ENCODE data around the gene NTN3.
"Not testable (repeated sequence)": the region's sequence is repeated elsewhere in the genome, so short reads cannot be mapped to it uniquely, and the experiment has no call there.

Gene NTN3

GRCh38 chr16:2438121-2438520, 33.0 kb upstream of the NTN3 start:
- no peak for DNase-seq (ENCODE audit: low spot score)
- no peak overlapping the region for H3K27ac ChIP-seq
- POLR2A ChIA-PET (ENCODE audit: low non-redundant PET) = no interaction called here
- TF ChIP-seq CTCF (conservative IDR thresholded peaks at IDR 0.05; ENCODE audit: low read depth) = no peak
- CTCF ChIA-PET = no interaction called here

DNA sequence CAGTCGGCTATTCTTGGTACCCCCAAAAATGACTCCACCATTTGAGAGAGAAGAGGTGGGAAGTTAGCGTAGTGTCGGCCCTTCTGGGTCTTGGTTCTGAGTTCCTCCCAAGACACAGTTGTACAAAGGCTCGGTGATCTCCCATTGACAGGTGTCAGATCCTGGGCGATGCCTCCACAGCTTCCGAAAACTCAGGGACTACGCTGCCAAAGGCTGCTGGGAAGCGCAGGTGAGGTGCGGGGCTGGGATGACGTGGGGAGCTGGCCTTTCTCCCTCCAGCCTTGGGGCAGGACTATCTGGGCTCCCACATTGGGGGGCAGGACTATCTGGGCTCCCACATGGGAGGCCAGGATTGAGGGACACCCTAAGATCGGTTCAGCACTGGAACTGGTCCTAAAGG, 31.5 kb upstream of the NTN3 start:
- CTCF ChIA-PET = interaction anchor here (0.6 to 1.5 kb wide), 5 partner anchors 9 to 99 kb away, joined by 3 to 6 read pairs (median 4); partner anchors contain the start of gene ABCA3
- H3K27ac ChIP-seq = peak overlapping the region; percentile 12
- no peak for DNase-seq (ENCODE audit: low spot score)
- TF ChIP-seq CTCF (conservative IDR thresholded peaks at IDR 0.05; ENCODE audit: low read depth) = no peak
- POLR2A ChIA-PET (ENCODE audit: low non-redundant PET) = no interaction called here

- CTCF ChIA-PET = interaction anchor here (0.7 to 1.5 kb wide), 2 partner anchors 11 to 226 kb away, joined by 5 to 6 read pairs; no protein-coding TSS in a partner anchor
Observed at GRCh38 chr16:2441143-2441804, 29.8 kb upstream of the NTN3 start.

GRCh38 chr16:2443555-2443954, 27.5 kb upstream of the NTN3 start:
- CTCF ChIA-PET = interaction anchor here (0.6 kb wide), 1 partner anchor 103 kb away, joined by 3 read pairs; the partner anchor contains the start of gene ABCA3
- no peak for TF ChIP-seq CTCF (conservative IDR thresholded peaks at IDR 0.05; ENCODE audit: low read depth)
- POLR2A ChIA-PET (ENCODE audit: low non-redundant PET) = no interaction called here
- no peak for DNase-seq (ENCODE audit: low spot score)
- no peak overlapping the region for H3K27ac ChIP-seq

More at GRCh38 chr16:2441143-2441804, 29.8 kb upstream of the NTN3 start:
- DNase-seq (ENCODE audit: low spot score); POLR2A ChIA-PET (ENCODE audit: low non-redundant PET): not testable (repeated sequence)
- peak overlapping the region; percentile 18; the same call in 1 of the 2 replicates for H3K27ac ChIP-seq

DNA sequence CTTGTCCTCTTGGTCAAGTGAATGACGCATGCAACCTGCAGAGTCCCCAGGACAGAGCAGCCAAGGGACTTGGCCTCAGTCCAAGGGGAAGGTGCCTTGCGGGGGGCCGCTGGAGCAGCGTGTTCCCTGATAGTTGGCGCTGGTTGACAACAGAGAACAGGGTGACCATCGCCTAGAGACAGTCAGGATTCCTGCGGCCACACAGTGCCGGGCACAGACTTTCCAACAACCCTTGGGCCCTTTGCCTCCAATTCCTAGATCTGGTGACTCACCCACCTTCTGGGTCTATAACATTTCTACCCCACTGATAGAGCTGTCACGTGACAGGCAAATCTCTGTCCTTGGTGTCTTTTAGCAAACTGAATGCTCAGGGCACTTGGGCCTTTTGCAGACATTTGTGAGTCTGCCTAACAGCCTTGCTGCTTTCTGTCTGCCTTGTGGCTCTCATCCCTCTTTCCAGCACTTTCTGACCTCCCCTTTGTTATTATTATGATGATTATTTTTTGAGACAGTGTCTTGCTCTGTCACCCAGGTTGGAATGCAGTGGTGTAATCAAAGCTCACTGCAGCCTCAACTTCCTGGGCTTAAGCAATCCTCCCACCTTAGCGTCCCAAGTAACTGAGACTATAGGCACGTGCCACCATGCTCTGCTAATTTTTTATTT, 23.0 kb upstream of the NTN3 start:
- peak overlapping the region; percentile 23 for H3K27ac ChIP-seq
- TF ChIP-seq CTCF (conservative IDR thresholded peaks at IDR 0.05; ENCODE audit: low read depth) = no peak
- no peak for DNase-seq (ENCODE audit: low spot score)
- ChIA-PET POLR2A (ENCODE audit: low non-redundant PET) (interaction anchor here (0.6 kb wide), 1 partner anchor 573 kb away, joined by 3 read pairs; no protein-coding TSS in a partner anchor), CTCF (no interaction called here)

- H3K27ac ChIP-seq = no peak overlapping the region; the same call in 1 of the 2 replicates
- POLR2A ChIA-PET (ENCODE audit: low non-redundant PET) = no interaction called here
- no peak for DNase-seq (ENCODE audit: low spot score)
- CTCF ChIA-PET = interaction anchor here (0.6 kb wide), 1 partner anchor 271 kb away, joined by 5 read pairs; no protein-coding TSS in a partner anchor
- TF ChIP-seq CTCF (conservative IDR thresholded peaks at IDR 0.05; ENCODE audit: low read depth) = no peak
Observed at GRCh38 chr16:2449118-2449517, 22.0 kb upstream of the NTN3 start.

GRCh38 chr16:2450535-2450934, 20.6 kb upstream of the NTN3 start:
- ChIA-PET CTCF (interaction anchor here (0.5 kb wide), 1 partner anchor 134 kb away, joined by 3 read pairs; no protein-coding TSS in a partner anchor), POLR2A (ENCODE audit: low non-redundant PET) (no interaction called here)
- TF ChIP-seq CTCF (conservative IDR thresholded peaks at IDR 0.05; ENCODE audit: low read depth) = no peak
- 0 out of 2 replicates have a peak overlapping the region, but pooled peaks have one; percentile 10 for H3K27ac ChIP-seq
- DNase-seq (ENCODE audit: low spot score) = no peak
